ENCODE results near the gene EMC6. TPM values are rescaled to one million over a fixed set of nuclear protein-coding genes. Genes with fewer than 3 reads are reported as not detected.
"Not testable (repeated sequence)": the region's sequence is repeated elsewhere in the genome, so short reads cannot be mapped to it uniquely, and the experiment has no call there.

EMC6 gene
- total RNA-seq, 1 donor from 2014 or later = 33.8 TPM

DNA sequence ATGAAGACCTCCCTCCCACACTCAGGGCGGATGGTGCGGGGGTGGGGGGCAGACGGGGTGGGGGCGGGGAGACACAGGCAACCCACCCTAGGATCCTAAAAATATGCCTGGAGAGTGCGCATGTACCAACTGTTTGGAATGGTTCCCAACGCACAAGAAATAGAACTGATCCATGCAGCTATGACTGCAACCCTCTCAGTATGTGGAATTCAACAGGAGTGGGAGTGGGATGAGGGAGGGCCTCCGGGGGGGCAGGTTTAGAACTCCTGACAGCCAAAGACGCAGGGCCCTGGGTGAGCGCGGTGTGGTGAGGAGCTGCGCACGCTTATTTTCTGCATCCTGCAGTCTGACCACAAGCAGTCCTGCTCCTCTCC lies 28.5 kb downstream of the EMC6 start:
- Mint-ChIP-seq H3K27ac (peak overlapping the region; percentile 97), H3K36me3 (ENCODE audit: low read depth) (peaks cover 22% of the 10 kb centered on the region), H3K27me3 (no peaks in the 10 kb centered on the region), H3K4me1 (peaks cover 77% of the 10 kb centered on the region), H3K4me3 (peak overlapping the region; percentile 99), H3K9me3 (no peaks in the 10 kb centered on the region)
- CTCF ChIA-PET = interaction anchor here (1.2 to 2.4 kb wide), 5 partner anchors 14 to 41 kb away, joined by 6 to 22 read pairs (median 8); no protein-coding TSS in a partner anchor
- ATAC-seq (ENCODE audit: low read depth) = no peak
- intact Hi-C loops (cut with micrococcal nuclease) = loop anchor here (5.0 kb wide), 1 partner anchor 215 kb away; no protein-coding TSS in a partner anchor
- TF ChIP-seq, protein P1, sequence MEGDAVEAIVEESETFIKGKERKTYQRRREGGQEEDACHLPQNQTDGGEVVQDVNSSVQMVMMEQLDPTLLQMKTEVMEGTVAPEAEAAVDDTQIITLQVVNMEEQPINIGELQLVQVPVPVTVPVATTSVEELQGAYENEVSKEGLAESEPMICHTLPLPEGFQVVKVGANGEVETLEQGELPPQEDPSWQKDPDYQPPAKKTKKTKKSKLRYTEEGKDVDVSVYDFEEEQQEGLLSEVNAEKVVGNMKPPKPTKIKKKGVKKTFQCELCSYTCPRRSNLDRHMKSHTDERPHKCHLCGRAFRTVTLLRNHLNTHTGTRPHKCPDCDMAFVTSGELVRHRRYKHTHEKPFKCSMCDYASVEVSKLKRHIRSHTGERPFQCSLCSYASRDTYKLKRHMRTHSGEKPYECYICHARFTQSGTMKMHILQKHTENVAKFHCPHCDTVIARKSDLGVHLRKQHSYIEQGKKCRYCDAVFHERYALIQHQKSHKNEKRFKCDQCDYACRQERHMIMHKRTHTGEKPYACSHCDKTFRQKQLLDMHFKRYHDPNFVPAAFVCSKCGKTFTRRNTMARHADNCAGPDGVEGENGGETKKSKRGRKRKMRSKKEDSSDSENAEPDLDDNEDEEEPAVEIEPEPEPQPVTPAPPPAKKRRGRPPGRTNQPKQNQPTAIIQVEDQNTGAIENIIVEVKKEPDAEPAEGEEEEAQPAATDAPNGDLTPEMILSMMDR (IDR thresholded peaks at IDR 0.05) = no peak
- POLR2A ChIA-PET = interaction anchor here (1.2 to 6.5 kb wide), 10 partner anchors 9 to 208 kb away, joined by 3 to 315 read pairs (median 14); partner anchors contain the start of genes CTNS, HASPIN and SHPK
- no peak for DNase-seq

DNA sequence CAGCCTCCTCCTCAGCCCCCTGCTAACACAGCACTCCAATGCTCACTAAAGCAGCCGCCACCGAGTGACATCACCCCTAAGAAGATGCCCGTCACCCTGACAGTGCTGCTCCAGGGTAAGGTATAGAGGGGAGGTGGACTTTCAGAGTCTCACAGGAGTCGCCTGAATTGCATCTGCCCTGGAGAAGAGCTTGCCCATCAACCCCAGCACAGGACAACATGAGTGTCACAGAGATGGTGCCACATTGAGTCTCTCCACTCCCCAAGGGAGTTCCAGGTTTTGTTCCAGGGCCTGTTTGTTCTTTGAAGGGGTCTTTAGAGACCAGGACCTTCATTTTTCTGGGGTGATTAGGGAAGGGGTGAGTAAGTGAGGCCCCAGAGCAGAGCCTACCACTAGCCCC lies 29.5 kb downstream of the EMC6 start:
- H3K27me3 Mint-ChIP-seq = no peaks in the 10 kb centered on the region
- TF ChIP-seq, protein P1 (IDR thresholded peaks at IDR 0.05) = no peak
- peaks cover 24% of the 10 kb centered on the region for H3K36me3 Mint-ChIP-seq (ENCODE audit: low read depth)
- peak overlapping the region; percentile 65 for H3K27ac Mint-ChIP-seq
- intact Hi-C loops (cut with micrococcal nuclease) = loop anchor here (5.0 kb wide), 1 partner anchor 214 kb away; no protein-coding TSS in a partner anchor
- H3K9me3 Mint-ChIP-seq = peaks cover 2% of the 10 kb centered on the region
- no peak for DNase-seq
- ChIA-PET POLR2A (interaction anchor here (3.9 to 6.5 kb wide), 3 partner anchors 11 to 28 kb away, joined by 44 to 315 read pairs (median 112); partner anchors contain the start of gene HASPIN), CTCF (no interaction called here)
- no peak overlapping the region for H3K4me3 Mint-ChIP-seq
- H3K4me1 Mint-ChIP-seq = peaks cover 77% of the 10 kb centered on the region
- no peak for ATAC-seq (ENCODE audit: low read depth)

DNA sequence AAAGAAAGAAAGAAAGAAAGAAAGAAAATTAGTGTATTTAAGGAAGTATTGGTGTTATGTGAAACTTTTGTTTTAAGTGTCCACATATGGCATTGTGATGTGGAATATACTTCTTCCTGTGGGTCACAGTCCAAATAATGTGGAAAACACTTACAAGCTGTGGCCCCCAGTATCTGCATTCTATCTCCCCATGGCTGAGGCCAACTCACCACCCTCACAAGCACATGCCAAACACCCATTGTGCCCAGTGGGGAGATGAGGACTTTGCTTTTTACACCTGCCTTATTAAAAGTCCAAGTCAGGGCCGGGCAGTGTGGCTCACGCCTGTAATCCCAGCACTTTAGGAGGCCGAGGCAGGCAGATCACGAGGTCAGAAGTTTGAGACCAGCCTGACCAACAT lies 31.3 kb downstream of the EMC6 start:
- DNase-seq (no peak), ATAC-seq (ENCODE audit: low read depth) (no peak)
- H3K27me3 Mint-ChIP-seq = no peaks in the 10 kb centered on the region
- peaks cover 2% of the 10 kb centered on the region for H3K9me3 Mint-ChIP-seq
- POLR2A ChIA-PET = interaction anchor here (0.6 to 2.7 kb wide), 3 partner anchors 11 to 144 kb away, joined by 5 to 19 read pairs (median 12); no protein-coding TSS in a partner anchor
- no peak overlapping the region for H3K4me3 Mint-ChIP-seq
- TF ChIP-seq, protein P1 (IDR thresholded peaks at IDR 0.05) = no peak
- peaks cover 13% of the 10 kb centered on the region for H3K36me3 Mint-ChIP-seq (ENCODE audit: low read depth)
- peaks cover 71% of the 10 kb centered on the region for H3K4me1 Mint-ChIP-seq
- CTCF ChIA-PET = no interaction called here
- H3K27ac Mint-ChIP-seq = no peak overlapping the region
- intact Hi-C loops (cut with micrococcal nuclease) = loop anchor here (5.0 kb wide), 1 partner anchor 212 kb away; no protein-coding TSS in a partner anchor

DNA sequence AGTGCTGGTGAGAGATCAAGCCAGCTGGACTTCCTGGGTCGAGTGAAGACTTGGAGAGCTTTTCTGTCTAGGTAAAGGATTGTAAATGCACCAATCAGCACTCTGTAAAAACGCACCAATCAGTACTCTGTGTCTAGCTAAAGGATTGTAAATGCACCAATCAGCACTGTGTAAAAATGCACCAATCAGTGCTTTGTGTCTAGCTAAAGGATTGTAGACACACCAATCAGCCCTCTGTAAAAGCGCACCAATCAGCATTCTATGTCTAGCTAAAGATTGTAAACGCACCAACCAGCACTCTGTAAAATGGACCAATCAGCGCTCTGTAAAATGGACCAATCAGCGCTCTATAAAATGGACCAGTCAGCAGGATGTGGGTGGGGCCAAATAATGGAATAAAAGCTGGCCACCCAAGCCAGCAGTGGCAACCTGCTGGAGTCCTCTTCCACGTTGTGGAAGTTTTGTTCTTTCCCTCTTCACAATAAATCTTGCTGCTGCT lies 33.5 kb downstream of the EMC6 start:
- intact Hi-C loops (cut with micrococcal nuclease); H3K9me3 Mint-ChIP-seq; H3K27me3 Mint-ChIP-seq; H3K4me3 Mint-ChIP-seq; ATAC-seq (ENCODE audit: low read depth); H3K36me3 Mint-ChIP-seq (ENCODE audit: low read depth); DNase-seq: not testable (repeated sequence)
- Mint-ChIP-seq H3K27ac (peak overlapping the region; percentile 4), H3K4me1 (peaks cover 73% of the 10 kb centered on the region)
- POLR2A ChIA-PET = interaction anchor here (0.6 to 2.7 kb wide), 3 partner anchors 9 to 700 kb away, joined by 7 to 19 read pairs (median 10); no protein-coding TSS in a partner anchor
- CTCF ChIA-PET = interaction anchor here (1.2 to 2.1 kb wide), 3 partner anchors 10 to 35 kb away, joined by 3 to 6 read pairs (median 4); no protein-coding TSS in a partner anchor

DNA sequence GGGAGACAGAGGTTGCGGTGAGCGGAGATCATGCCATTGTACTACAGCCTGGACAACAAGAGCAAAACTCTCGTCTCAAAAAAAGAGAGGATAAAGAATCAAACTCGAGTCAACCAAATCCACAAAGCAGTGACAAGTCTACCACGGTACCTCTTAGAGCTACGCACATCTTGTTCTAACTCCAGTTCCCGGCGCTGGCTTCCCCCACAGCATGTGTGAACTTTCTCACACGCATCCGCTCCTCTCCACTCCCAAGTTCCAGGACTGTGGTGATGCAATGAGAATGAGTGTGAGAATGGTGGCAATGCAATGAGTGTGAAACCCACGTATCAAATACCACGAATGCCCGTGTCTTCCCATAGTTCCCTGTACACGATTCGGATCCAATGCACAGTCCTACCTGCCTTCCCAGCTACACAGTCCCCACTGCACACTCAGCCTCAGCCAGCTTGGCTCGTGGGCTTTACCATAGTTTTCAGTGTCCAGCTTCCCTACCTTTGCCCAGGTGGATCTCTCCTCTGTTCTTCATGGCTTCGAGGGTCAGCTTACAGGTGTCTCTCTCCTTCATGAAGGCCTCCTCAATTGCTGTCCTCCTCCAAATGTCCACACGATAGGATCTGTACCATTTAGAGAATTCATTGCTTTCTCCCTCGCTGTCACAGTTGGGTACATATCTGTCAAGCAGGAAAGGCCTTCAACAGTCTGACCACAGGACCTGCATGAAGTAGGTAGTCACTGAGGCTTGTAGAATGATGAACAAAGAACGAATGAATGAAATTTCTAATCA lies 36.5 kb downstream of the EMC6 start:
- no peak for DNase-seq
- TF ChIP-seq, protein P1 (IDR thresholded peaks at IDR 0.05) = no peak
- ChIA-PET POLR2A (interaction anchor here (9.5 kb wide), 1 partner anchor 9 kb away, joined by 315 read pairs; the partner anchor contains the start of gene P2RX5), CTCF (no interaction called here)
- no peak for ATAC-seq (ENCODE audit: low read depth)
- H3K9me3 Mint-ChIP-seq = peaks cover 2% of the 10 kb centered on the region
- peak overlapping the region; percentile 16 for H3K27ac Mint-ChIP-seq
- H3K4me1 Mint-ChIP-seq = peaks cover 73% of the 10 kb centered on the region
- intact Hi-C loops (cut with micrococcal nuclease) = no loop called here
- H3K4me3 Mint-ChIP-seq = no peak overlapping the region
- H3K27me3 Mint-ChIP-seq = no peaks in the 10 kb centered on the region
- peaks cover 5% of the 10 kb centered on the region for H3K36me3 Mint-ChIP-seq (ENCODE audit: low read depth)

DNA sequence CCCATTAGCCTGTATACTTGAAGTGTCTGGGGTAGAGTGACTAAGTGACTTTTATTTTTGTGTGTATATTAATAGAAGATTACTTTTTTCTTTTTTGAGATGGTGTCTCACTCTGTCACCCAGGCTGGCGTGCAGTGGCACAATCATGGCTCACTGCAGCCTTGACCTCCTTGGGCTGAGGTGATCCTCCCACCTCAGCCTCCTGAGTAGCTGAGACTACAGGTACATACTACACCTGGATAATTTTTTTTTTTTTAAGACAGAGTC lies 37.0 kb downstream of the EMC6 start:
- POLR2A ChIA-PET = interaction anchor here (9.5 kb wide), 1 partner anchor 10 kb away, joined by 315 read pairs; the partner anchor contains the start of gene P2RX5
- H3K36me3 Mint-ChIP-seq (ENCODE audit: low read depth); CTCF ChIA-PET; intact Hi-C loops (cut with micrococcal nuclease); ATAC-seq (ENCODE audit: low read depth); H3K27ac Mint-ChIP-seq; H3K27me3 Mint-ChIP-seq; DNase-seq; H3K9me3 Mint-ChIP-seq; H3K4me3 Mint-ChIP-seq: not testable (repeated sequence)
- peaks cover 73% of the 10 kb centered on the region for H3K4me1 Mint-ChIP-seq

Measured in activated B cell treated with CpG ODN at 0.5 μM for 24 hours (primary cell).